Adrenal gland (tissue), 5 donors: ENCODE data around the gene FARS2.

Experiments used
- POLR2A ChIP-seq, 2 donors: fragments of 450-650 bp; IDR thresholded peaks; one replicate each; pipeline ENCODE4 v1.6.1; 2017; ENCODE audit warnings: antibody characterized with exemption in 2 of 2, mild to moderate bottlenecking in 2 of 2, moderate library complexity in 1 of 2
- TF ChIP-seq, protein P1 (sequence below), 6 experiments: fragments of 450-650 bp in 4 of 6; fragments of 200-600 bp in 2 of 6; sonication (generic) in 1 of 6; IDR thresholded peaks; 1 replicate in 5 of 6; 2 replicates in 1 of 6; pipeline versions ENCODE4 v1.5.1 to v1.8.0; 2016 to 2021; ENCODE audit warnings: antibody characterized with exemption in 6 of 6, mild to moderate bottlenecking in 2 of 6, moderate library complexity in 1 of 6
- donor health status: DM: no; HTN: no; CAD: no.

DNA sequence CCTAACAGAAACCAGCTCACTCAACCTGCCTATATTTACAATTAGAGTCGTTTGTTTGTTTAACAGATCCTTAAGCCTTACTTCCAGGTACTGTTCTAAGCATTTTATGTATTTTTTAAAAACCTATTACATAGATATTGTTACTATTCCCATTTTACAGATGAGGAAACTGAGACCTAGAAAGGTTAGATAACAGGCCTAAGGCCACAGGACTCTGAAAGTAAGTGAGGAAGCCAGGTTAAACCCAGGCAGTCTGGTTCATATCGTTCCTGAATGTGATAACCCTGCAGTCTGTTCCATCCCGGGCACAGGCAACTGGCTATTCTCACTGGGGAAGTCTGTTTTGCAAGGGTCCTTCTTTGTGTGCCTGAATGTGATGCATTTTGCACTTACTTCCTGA lies 322.2 kb downstream of the FARS2 start:
- TF ChIP-seq, protein P1, sequence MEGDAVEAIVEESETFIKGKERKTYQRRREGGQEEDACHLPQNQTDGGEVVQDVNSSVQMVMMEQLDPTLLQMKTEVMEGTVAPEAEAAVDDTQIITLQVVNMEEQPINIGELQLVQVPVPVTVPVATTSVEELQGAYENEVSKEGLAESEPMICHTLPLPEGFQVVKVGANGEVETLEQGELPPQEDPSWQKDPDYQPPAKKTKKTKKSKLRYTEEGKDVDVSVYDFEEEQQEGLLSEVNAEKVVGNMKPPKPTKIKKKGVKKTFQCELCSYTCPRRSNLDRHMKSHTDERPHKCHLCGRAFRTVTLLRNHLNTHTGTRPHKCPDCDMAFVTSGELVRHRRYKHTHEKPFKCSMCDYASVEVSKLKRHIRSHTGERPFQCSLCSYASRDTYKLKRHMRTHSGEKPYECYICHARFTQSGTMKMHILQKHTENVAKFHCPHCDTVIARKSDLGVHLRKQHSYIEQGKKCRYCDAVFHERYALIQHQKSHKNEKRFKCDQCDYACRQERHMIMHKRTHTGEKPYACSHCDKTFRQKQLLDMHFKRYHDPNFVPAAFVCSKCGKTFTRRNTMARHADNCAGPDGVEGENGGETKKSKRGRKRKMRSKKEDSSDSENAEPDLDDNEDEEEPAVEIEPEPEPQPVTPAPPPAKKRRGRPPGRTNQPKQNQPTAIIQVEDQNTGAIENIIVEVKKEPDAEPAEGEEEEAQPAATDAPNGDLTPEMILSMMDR (IDR thresholded peaks at IDR 0.05), result no peak
- no peak for TF ChIP-seq POLR2A (IDR thresholded peaks at IDR 0.05)
